Measurements from ENCODE around the gene MYORG.
"Not testable (repeated sequence)": the region's sequence is repeated elsewhere in the genome, so short reads cannot be mapped to it uniquely, and the experiment has no call there.

The MYORG gene

DNA sequence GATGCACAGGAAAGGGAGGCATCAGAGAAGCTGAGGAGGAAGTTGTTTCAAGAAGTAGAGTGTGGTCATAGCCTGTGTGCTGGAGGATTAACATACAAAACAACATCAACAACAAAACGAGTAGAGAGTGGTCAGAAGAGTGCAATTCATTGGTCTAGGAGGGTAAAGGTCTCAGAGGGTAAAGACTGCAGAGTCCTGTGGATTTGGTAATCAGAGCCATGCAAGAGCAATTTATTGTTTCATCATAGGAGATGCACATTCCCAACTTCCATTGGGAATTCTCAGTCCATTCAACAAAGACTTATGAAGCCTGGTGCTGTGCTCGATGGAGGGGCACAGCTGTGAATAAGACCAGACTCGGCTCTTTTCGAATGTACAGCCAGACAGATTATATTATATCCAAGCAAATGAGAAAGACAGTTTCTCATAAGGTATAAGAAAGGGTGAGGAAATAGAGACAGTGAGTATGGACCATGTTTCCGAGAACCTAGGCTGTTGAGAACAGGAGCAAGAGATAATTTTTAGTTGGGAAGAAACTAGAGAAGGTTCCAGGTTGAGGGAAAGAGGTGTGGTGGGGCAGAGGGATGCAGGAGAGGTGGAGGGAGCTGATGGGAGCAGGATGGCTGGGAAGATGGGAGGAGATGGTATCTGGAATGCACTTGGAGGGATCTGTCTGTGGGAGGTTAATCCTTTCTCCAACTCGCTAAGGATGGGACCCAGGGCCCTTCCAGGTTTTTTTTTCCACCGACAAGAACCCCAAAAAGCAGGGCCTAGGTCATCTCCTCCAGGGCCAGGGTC is 7.9 kb upstream of the MYORG start:
- no peak for DNase-seq

DNA sequence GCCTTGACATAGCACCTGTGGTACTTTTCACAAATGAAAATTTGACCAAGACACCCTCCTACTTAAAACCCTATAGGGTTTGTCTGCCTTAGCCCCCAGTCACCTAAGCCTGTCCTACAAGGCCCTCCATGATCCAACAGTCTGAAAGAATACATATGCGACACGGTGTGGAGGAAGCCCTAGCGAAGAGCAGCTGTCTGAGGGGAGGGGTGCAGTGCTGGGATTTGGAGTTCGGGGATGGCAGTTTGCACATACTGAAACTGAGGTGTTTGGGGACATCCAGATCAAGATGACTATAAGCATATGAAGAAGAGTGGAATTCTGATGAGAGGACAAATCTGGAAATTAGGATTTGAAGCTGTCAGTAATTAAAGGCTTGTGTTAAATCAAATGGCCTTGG is 7.2 kb upstream of the MYORG start:
- no peak for DNase-seq

DNA sequence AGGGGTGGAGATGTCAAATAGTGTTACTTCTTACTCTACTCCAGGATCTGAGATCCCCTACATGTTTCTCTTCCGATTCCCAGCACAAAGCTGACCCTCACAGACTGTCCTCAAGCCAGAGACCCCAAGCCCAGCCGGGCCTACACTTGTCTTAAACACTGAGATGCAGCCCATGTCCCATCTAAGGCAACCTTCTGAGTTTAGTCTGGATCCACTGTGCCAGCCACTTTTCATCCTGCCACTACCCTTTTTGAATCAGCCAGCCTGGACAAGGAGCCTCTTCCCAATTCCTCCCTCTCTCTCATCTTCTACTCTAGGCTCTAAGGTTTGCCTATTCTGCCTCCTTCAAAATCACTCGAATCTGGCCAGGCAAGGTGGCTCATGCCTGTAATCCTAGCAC is 6.2 kb upstream of the MYORG start:
- DNase-seq = no peak

DNA sequence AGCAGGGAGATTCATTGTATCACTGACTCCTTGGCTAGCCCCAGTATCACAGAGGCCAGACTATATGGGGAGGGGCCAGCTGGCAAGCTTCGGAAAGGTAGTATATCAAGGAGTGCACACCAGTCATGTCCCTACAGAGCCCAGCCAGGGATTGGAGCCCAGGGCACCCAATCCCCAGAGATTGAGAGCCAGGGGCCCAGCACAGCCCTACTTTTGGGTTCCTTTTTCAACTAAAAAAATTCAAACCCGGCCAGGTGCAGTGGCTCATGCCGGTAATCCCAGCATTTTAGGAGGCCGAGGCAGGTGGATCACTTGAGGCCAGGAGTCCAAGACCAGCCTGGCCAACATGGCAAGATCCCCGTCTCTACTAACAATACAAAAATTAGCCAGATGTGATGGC is 5.4 kb upstream of the MYORG start:
- no peak for DNase-seq

DNA sequence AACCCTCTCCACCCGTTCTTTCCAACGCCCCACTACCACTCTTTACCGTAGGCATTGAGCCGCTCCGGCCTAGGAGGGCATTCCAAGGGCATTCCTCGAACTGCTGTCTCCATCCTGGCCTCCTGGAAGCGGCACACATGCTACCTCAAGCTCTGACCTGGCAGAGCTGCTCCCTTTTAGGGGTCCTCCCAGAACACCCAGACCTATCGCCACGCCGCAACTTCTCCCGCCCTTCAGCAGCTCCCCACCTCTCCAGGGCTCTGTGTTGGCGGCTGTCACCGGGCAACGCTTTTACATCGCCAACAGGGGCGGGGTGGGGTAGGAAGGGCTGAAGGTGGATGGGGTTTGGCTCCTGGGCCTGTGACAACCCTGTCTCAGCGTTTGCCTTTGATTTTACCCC is 4.6 kb upstream of the MYORG start:
- DNase-seq = peak; percentile 33

DNA sequence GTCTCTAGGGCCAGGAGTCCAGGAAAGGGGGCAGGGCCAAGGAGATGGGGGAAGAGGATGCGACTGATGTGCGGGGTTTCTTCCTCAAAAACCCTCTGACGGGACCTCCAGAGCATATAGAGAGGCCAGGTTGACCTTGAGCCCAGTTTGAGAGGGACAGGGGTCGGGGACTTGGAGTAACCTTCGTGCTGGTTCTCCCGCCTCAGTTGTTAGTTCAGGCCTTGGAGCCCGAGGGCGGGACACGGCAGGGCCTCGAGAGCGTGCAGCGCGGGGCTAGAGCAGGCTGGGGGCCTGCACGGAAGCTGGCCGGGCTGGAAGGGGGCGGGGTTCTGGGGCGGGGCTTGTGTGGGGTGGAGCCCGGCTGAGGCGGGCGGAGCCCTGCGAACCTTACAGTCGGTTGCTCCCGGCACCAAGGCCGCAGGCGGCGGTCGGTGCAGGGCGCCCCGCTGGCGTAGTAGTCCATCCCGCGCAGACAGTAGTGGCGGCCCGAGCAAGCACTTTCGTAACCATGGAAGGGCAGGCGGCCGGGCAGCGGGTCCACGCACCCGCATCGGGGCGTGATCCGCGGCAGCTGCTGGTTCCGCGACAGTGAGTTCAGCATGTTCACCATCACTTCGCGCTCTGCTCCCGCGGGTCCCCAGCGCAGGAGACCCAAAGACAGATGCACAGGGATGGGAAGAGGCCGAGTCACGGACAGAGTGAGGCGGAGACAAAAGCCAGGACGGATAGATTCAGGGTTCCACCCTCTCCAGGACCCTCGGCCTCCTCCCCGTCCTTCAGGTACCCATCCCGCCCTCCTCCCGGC is 4.0 kb upstream of the MYORG start:
- peak; percentile 57 for DNase-seq

DNA sequence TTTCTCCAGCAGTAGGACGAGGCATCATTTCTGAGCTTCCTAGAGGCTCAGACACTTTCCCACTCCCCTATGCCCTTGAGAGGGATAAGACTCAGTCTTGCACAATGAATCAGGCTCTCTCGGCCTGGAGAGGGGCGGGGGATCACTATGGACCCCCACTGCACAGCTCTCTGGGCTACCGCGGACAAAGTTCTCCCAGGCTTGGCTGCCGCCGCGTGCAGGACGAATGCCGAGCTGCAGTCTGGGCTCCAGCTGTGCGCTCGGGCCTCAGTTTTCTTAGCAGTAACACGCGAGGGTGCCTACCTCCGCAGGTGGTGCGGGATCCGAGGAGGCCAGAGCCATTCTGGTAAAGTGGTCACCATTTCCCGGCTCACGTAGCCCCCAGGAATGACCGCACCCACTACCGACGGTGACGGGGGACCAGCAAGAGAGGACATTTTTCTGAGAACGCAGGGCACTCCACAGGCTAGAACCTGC is 3.4 kb upstream of the MYORG start:
- no peak for DNase-seq

DNA sequence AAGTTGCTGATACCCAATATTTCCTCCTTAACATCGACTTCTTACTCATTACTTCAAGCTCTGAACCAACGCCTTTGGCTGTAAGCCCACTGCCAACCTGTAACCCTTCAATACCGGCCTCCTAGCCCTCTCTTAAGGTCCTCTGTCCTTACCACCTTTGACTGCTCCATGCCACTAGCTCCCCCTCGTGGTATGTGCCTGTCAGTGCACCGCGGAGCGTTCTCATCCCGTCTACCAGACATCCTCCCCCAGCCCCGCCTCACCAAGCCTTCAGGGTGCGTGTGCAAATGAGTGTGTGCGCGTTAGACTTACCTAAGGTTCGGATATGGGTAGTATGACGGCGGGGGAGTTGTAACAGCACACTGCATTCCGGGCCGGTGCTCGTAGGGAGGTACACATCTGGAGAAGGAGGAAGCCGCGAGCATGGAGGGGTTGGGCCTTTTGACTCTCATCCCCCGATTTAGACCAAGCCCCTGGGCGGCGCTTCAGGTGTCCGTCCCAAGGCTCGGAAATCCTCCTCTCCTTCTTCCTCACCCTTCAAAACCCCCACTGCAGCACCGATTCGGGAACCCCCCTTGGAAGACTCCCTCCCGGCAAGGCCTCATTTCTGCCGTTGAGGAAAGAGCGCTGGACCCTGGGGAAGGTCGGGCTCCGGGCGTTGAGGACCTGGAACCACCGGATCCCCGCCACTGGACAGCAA is 2.8 kb upstream of the MYORG start:
- DNase-seq = peak; percentile 78

DNA sequence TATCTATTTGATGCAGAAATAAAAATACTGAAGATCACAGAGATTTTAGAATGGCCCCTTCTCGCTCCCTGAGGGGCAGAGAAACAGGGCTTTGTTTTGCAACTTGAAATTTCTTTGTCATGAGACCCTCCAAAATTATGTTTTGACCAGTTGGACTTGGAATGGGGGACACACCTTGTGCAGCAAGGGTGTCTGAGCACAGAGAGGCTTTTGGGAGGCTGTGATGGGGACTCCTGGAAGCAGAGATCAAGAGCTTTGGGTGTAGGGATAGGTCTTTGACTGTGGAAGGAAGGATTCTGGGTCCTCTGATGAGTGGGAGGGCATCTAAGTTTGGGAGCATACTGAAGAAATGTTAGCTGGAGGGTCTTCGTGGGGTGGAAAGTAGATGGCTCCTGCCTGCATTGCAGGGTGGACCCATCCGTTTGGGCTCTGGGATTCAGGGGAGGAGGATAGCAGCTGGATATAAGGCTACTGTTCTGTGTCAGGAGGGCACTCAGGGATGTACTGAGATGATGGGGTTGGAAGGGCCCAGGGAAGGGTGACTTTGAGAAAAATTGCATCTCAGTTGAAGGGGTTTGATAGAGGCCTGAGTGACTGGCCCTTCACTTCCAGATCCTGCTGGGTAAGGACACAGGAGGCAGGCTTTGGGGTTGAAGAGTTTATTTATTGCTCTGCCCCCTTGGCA is 1.8 kb upstream of the MYORG start:
- no peak for DNase-seq

DNA sequence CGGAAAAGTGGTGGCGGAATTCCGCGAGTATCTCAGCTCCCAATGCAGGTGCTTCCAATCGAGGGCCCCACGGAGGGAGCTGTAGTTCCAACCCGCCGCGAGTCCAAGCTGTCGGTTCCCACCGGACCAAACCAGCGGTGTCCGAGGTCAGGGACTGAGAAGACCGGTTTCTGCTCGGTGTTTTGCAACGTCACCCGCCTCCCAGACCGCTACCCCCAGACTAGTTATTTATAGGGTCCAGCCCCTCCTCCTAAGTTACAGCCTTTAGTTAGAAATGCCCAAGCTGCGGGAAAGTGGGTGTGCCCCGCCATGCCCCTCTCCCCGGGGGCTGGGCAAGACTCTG is 677 bp upstream of the MYORG start:
- no peak for DNase-seq

DNA sequence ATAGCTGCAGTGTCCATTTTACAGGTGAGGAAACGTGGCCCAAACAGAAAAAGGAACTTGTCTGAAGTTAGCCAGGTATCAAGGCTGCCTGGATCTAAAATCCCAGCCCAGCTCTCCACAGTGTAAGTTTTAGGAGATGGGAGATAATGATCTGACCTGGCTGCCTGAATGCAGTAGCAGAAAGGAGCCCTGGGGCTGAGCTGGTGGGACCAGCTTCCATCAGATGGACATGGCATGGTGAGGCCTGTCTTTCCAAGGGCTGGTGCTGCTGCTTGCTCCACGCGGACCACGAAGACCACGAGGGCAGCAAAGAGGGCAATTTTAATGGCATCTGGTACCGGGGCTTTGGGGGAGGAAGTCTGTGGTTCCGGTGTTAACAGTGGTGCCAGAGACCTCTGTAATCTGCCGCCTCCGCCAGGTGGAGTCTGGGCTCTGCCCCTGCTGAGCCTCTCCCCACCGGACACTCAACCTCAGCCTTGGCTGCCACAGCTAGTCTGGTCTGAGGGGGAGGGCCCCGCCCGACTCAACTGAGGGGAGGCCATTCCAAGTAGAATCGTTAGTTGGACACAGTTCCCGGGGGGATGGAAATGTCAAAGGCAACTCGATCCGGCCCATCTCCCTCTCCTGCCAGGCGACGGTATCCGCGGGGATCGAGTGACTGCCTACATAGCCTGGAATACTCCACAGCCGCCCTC is 650 bp downstream of the MYORG start:
- DNase-seq = peak; percentile 28

DNA sequence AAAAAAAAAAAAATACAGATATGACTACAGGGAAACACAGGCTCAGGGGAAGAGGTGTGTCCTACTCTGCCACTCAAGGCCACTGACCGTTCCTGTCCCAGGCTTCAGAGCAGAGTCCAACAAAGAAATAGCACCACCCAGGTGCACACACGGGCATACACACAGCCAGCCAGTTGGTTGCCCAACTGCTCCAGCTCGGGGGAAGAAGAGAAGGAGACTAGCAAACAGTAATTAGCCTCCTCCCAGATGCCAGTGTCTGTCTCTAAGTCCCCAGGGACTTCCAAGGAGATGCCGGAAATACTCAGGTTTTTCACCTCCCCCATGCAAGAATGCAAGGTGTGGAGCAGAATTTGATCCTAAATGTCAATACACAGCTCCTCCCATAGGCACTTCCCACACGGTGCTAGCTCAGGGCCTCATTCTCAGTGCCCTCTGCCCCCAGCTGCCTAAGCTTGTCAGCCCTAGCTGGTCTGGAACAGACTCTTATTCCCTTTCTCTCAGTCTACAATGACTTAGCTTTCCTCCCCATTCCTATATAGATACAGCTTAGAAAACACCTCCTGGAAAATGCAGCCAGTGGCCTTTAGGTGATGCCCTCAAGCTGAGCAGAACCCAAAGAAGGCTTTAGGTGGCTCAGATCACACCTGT is 1.7 kb downstream of the MYORG start:
- no peak for DNase-seq

DNA sequence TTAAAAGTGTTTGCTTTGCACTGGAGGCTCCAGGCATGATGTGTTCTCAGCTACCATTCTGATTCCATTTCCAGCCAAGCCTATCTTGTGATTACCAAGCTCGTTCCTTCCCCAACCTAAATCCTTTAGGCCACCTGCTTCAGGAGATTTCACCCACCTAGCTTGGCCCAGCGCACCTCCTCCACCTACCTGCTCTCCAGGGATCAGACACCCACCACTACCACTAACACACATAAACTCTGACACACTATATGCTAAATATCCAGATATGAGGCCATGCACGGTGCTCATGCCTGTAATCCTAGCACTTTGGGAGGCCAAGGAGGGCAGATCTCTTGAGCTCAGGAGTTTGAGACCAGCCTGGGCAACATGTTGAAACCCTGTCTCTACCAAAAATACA is 2.4 kb downstream of the MYORG start:
- DNase-seq = no peak

DNA sequence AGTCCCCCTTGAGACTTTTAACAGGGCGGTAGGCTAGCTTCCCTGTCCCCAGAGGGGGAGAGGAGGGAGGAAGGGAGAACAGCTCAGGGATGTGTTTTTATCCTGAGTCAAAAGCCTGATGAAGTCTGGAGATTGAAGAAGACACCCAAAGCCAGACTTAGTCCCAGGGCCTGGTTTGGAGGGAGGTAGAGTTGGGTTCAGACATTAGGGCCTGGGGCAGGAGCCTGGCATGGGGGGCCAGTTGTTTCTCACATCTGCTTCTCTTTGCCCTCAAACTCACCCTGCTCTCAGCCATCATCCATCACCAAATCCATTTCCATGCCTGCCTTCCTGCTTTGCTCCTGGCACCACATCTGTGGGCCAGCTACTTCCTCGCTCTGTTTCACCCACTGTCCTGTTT is 2.9 kb downstream of the MYORG start:
- DNase-seq = no peak

DNA sequence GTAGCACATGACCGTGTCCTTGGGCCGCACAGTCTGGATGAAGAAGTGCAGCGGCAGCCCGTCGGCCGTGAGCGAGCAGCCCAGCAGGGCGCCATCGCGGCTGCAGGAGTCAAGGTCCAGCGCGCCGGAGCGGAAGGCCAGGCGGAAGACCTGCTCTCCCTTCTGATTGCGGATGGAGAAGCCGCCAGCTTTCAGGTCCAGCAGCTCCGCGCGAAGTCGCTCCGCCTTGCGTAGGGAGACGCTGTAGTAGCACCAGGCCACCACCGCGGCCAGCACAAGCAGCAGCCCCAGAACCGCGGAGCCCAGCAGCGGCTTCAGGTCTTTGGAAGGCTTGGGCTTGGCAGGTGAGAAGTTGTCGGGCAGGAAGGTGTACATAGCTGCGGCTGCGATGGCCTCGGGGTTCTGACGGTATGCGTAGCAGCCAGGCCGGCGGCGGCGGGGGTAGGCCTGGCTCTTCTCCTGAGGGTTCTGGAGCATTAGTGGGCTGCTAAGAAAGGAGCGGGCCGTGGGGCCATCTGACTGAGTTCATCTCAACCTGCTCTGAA is 4.2 kb downstream of the MYORG start:
- no peak for DNase-seq

DNA sequence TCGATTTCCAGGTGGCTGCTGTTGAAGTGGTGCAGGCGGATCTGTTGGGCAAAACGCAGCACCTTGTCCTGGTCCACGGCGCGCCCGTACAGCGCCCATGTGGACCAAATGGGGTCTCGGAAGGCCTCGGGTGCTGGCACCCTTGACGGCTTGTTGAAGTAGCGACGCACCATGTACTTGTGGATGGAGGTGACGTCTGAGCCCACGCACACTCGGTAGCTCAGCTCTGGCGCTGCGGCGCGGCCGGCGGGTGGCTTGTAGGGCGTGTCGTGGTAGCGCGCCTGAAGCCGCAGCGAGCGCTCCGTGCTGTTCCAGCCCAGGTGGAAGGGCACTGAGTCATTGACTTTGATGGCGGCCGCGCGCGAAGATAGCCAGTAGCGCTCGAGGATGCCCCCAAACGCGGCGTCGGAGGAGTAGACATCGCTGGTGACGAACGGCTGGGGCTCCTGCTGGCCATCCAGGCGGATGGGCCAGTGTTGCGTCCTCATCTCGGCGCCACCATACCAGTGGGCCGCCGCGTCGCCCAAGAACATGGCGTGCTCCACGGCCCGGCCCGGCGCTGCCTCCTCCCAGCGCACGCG is 4.7 kb downstream of the MYORG start:
- DNase-seq = no peak

DNA sequence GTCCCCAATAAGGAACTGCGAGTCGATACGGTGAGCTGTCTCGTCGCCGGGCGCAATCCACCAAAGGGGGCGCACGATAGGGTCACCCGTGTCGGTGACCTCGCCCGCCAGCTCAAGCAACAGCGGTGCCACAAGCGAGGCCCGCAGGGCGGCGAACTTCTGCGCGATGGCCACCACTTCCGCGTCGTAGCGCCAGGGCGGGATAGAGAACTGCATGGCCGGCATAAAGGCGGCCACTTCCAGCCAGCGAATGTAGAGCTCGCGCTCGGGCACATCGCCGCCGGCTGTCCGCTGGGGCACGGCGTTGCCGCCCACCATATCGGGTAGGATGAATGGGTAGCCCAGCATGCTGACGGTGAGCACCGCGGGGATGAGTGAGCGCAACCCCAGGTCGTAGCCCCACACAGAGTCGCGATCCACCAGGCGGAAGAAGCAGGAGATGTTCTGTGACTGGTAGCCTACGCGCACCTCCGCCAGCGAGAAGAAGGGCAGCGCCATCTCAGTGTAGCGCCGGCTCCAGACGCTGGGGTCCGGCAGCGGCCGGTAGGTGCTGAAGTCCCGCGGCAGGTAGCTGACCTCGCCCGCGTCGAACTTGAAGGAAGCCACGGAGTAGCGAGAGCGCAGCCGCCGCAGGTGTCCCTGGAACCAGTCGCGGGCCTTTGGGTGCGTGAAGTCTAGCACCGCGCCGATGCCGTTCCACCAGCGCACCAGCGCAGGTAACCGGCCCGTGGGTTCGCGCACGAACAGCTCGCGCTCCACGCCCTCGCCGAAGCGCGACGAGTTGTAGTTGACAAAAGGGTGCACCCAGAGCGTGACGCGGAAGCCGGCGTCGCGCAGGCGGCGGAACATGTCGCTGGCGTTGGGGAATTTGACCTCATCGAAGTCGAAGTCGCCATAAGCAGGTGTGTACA is 5.5 kb downstream of the MYORG start:
- no peak for DNase-seq

DNA sequence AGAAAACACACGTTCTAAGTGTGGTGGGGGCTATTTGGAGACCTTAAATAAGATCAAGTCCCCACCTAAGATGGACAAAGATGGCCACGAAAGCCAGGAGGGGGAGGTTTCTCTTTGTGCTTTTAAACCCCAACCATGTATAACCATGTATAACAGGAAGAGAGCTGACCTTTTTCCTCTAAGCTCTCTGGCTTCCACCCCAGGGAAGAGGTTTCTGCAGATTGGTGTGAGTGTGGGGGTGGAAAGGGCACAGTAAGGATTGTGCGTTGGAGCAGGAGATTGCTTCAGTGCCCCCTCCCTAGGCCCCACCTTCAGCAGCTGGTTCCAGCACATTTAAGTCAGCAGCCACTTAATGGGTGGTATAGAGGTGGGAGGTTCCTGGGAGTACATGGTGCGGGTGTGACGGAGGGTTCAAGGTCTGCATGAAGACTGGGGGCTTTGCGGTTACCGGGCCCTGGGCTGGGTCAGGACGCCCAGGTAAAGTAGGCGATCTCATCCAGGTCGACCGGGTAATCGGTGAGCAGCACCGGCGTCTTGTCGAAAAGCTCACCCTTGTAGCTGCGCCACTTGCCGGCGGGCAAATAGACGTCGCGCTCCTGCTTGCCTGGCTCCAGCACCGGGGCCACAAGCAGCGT is 6.2 kb downstream of the MYORG start:
- DNase-seq = no peak

DNA sequence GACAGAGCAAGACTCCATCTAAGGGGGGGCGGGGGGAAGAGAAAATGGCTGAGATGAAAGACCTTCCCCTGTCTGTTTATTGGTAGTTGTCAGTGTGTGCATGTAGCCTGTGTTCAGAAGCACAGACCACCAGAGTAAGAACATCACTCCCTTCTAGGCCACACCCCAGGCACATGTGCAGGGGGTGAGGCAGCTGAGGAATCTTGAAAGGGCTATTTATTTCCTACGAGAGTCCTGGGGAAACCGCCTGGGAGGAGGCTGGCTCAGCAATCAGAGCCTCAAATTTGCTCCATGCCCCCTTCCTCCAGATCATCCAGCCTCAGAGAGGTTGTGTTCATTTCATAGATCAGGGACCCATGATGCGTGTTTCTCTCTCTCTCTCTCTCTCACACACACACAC is 7.1 kb downstream of the MYORG start:
- no peak for DNase-seq

DNA sequence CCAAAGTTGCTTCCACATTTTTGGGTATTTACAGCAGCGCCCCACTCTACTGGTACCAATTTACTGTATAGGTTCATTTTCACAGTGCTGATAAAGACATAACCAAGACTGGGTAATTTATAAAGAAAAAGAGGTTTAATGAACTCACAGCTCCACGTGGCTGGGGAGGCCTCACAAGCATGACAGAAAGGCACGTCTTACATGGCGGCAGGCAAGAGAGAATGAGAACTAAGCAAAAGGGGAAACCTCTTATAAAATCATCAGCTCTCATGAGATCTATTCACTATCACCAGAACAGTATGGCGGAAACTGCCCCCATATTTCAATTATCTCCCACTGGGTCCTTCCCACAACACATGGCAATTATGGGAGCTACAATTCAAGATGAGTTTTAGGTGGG is 7.9 kb downstream of the MYORG start:
- not testable (repeated sequence) for DNase-seq
